Mucosa of stomach (tissue), 1 donor: Measurements from ENCODE around the gene ZP1.

Experiments used
- H3K27me3 ChIP-seq: one replicate; pipeline ENCODE4 v1.7.0; 2013; ENCODE audit warnings: mild to moderate bottlenecking, low read length; ENCODE audit not compliant: control insufficient read depth, insufficient read depth
- H3K36me3 ChIP-seq: one replicate; pipeline ENCODE4 v1.7.0; 2013; ENCODE audit warnings: low read length; ENCODE audit not compliant: control insufficient read depth, insufficient read depth
- H3K4me1 ChIP-seq: one replicate; pipeline ENCODE4 v1.7.0; 2013; ENCODE audit warnings: mild to moderate bottlenecking, low read length; ENCODE audit not compliant: control insufficient read depth, insufficient read depth
- H3K4me3 ChIP-seq: one replicate; pipeline ENCODE4 v1.7.0; 2013; ENCODE audit warnings: low read length
- H3K9ac ChIP-seq: one replicate; pipeline ENCODE4 v1.7.0; 2013; ENCODE audit warnings: mild to moderate bottlenecking, low read length, moderate library complexity
- H3K9me3 ChIP-seq: one replicate; pipeline ENCODE4 v1.7.0; 2013; ENCODE audit warnings: mild to moderate bottlenecking, low read length, moderate library complexity; ENCODE audit not compliant: control insufficient read depth
- donor health status: Pancreatic carcinoma.

The ZP1 gene

DNA sequence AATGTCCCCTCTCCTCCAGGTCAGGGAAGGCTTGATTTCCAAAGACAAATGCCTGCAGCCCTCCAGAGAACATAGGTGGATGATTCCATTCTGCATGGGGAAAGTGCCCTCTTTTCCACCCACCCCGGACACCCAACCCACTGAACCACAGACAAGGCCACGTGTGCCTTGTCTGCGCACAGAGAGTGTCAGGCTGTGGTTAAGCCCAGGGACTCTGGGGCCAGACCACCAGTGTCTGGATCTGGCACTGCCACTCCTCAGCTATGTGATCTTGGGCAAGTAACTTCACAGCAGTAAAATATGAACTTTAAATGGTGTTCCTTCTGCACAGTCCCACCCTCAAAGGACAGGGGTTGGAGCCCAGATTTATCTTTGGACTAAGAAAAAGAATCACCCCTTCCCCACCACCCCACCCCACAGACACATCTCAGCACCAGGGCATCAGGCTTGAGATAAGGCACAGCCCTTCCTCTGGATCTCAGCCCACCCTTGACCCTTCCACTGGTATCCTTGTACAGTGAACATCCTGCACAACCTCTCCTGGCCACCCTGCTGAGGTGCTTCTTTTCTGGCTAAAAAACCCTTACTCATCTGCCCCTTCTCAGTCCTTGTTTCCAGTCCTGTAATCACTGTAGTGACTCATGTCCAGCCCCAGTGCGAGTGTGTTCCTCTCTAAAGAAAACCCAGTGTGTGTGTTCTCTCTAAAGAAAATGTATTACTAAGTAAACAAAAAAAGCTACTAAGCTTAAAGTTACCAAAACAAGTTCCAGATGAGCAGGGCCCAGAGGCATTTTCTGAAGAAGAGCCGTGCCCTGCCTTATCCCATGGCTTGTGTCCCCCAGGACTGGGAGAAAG, 9.7 kb upstream of the ZP1 start:
- Histone ChIP-seq H3K4me1 (peaks cover 21% of the 10 kb centered on the region), H3K36me3 (no peaks in the 10 kb centered on the region), H3K4me3 (no peak overlapping the region), H3K9ac (no peak overlapping the region), H3K9me3 (no peaks in the 10 kb centered on the region), H3K27me3 (peaks cover 5% of the 10 kb centered on the region)

GRCh38 chr11:60858236-60858635, 9.1 kb upstream of the ZP1 start:
- Histone ChIP-seq H3K4me3 (no peak overlapping the region), H3K9ac (no peak overlapping the region), H3K4me1 (peaks cover 16% of the 10 kb centered on the region), H3K9me3 (no peaks in the 10 kb centered on the region), H3K36me3 (no peaks in the 10 kb centered on the region), H3K27me3 (peaks cover 5% of the 10 kb centered on the region)

GRCh38 chr11:60858731-60859464, 8.4 kb upstream of the ZP1 start:
- Histone ChIP-seq H3K27me3 (peaks cover 5% of the 10 kb centered on the region), H3K4me3 (no peak overlapping the region), H3K36me3 (no peaks in the 10 kb centered on the region), H3K9me3 (no peaks in the 10 kb centered on the region), H3K4me1 (peaks cover 14% of the 10 kb centered on the region), H3K9ac (no peak overlapping the region)

GRCh38 chr11:60859616-60860250, 7.6 kb upstream of the ZP1 start:
- Histone ChIP-seq H3K4me1 (peaks cover 14% of the 10 kb centered on the region), H3K27me3 (peaks cover under 1% of the 10 kb centered on the region), H3K9me3 (no peaks in the 10 kb centered on the region), H3K9ac (no peak overlapping the region), H3K36me3 (no peaks in the 10 kb centered on the region), H3K4me3 (no peak overlapping the region)

- peaks cover 8% of the 10 kb centered on the region for H3K4me1 ChIP-seq
- H3K27me3 ChIP-seq, result no peaks in the 10 kb centered on the region
- no peak overlapping the region for H3K4me3 ChIP-seq
- no peaks in the 10 kb centered on the region for H3K9me3 ChIP-seq
- H3K9ac ChIP-seq, result no peak overlapping the region
- H3K36me3 ChIP-seq, result no peaks in the 10 kb centered on the region
Observed at GRCh38 chr11:60860943-60861342, 6.4 kb upstream of the ZP1 start.

DNA sequence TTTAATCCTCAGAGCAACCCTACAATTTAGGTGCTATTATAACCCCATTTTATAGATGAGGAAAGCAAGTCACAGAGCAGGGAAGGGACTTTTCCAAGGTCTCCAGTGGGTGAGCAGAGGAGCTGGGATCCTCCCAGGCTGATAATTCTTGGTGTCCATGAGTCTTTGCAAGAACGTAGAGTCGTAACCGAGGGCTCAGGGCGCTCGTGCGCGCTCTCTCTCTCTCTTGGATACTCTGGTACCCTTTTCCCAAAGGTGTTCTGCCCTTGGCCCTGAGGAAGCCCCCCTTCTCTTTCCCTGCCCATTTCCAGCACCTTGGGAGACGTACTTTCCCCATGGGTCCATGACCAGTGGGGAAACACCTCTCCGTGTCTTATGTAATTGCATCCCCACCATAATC, 5.2 kb upstream of the ZP1 start:
- H3K36me3 ChIP-seq, result no peaks in the 10 kb centered on the region
- H3K9me3 ChIP-seq, result no peaks in the 10 kb centered on the region
- no peak overlapping the region for H3K4me3 ChIP-seq
- H3K9ac ChIP-seq, result no peak overlapping the region
- H3K4me1 ChIP-seq, result peaks cover 3% of the 10 kb centered on the region
- no peaks in the 10 kb centered on the region for H3K27me3 ChIP-seq

- Histone ChIP-seq H3K27me3 (no peaks in the 10 kb centered on the region), H3K4me3 (no peak overlapping the region), H3K36me3 (no peaks in the 10 kb centered on the region), H3K4me1 (no peaks in the 10 kb centered on the region), H3K9ac (no peak overlapping the region), H3K9me3 (no peaks in the 10 kb centered on the region)
Observed at GRCh38 chr11:60863550-60864521, 3.5 kb upstream of the ZP1 start.

DNA sequence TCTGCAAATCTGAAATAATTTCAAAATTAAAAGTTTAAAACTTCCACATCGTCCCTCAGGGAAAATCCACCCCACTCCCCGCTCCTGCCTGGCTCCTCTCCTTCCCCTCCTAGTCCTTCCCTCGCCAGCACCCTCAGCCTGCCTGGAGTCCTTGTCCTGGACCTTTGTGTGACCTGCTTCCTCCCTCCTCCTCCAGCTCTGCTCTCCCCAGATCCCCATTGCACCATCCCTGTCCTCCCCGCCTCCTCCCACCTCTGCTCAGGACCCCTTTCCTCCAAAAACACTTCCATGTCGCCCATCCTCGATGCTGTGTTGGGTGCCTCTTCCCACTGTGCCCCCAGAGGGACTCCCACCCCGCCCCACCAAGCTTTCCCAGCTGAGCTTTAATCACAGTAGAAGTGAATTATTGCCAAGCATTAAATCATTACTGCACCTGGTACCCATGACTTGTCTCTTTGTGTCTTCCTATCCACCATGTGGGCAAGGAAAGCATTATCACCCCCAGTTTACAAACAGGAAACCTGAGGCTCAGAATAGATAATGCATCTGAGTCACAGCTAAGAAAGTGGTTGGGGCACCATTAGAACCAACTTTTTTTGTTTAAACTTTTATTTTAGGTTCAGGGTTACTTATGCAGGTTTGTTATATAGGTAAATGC, 2.4 kb upstream of the ZP1 start:
- H3K9ac ChIP-seq, result no peak overlapping the region
- H3K27me3 ChIP-seq, result no peaks in the 10 kb centered on the region
- H3K9me3 ChIP-seq, result no peaks in the 10 kb centered on the region
- H3K36me3 ChIP-seq, result no peaks in the 10 kb centered on the region
- H3K4me1 ChIP-seq, result no peaks in the 10 kb centered on the region
- H3K4me3 ChIP-seq, result no peak overlapping the region

- Histone ChIP-seq H3K4me1 (peaks cover 5% of the 10 kb centered on the region), H3K9ac (no peak overlapping the region), H3K4me3 (no peak overlapping the region)
Observed at GRCh38 chr11:60867871-60868681, 734 bp downstream of the ZP1 start.

GRCh38 chr11:60868682-60869450, 1.5 kb downstream of the ZP1 start:
- H3K4me3 ChIP-seq, result no peak overlapping the region
- no peaks in the 10 kb centered on the region for H3K27me3 ChIP-seq
- H3K4me1 ChIP-seq, result peaks cover 5% of the 10 kb centered on the region
- H3K9me3 ChIP-seq, result no peaks in the 10 kb centered on the region
- H3K36me3 ChIP-seq, result no peaks in the 10 kb centered on the region
- H3K9ac ChIP-seq, result no peak overlapping the region

More at GRCh38 chr11:60867871-60868681, 734 bp downstream of the ZP1 start:
- no peaks in the 10 kb centered on the region for H3K36me3 ChIP-seq
- no peaks in the 10 kb centered on the region for H3K9me3 ChIP-seq
- H3K27me3 ChIP-seq, result no peaks in the 10 kb centered on the region
